MCF 10A (cell line): ENCODE measurements around the gene CZIB. TPM values are rescaled to one million over a fixed set of nuclear protein-coding genes. Genes with fewer than 3 reads are reported as not detected.

ENCODE experiments used
- BruUV-seq: library from RNA; stranded (reverse); fragments of 400-500 nt; replicated peaks from 2 replicates; lab custom pipeline; 2021; lab: Mats Ljungman, UMichigan
- CTCF ChIA-PET: fragments of 300-600 bp; sonication (Branson Sonifier 250); formaldehyde crosslinking; extraction: SDS; loops from one replicate; lab custom pipeline; 2021; ENCODE audit warnings: antibody characterized with exemption, inconsistent platforms; lab: Yijun Ruan, JAX
- POLR2A ChIA-PET: fragments of 300-600, 350-650 bp; sonication (Branson Sonifier 250); formaldehyde crosslinking; extraction: SDS; loops from one replicate; lab custom pipeline; 2020; ENCODE audit warnings: antibody characterized with exemption, inconsistent platforms; lab: Yijun Ruan, JAX
- DNase-seq: peaks from one replicate; pipeline ENCODE4 v3.0.0-alpha.2; 2018; ENCODE audit not compliant: unreplicated experiment
- H3K27ac Mint-ChIP-seq: one replicate; pipeline ENCODE4 v1.8.0; 2022; ENCODE audit warnings: mild to moderate bottlenecking, low read depth, mixed read lengths; ENCODE audit not compliant: unreplicated experiment
- H3K27me3 Mint-ChIP-seq: one replicate; pipeline ENCODE4 v1.8.0; 2022; ENCODE audit warnings: mixed read lengths; ENCODE audit not compliant: insufficient read depth, unreplicated experiment
- H3K36me3 Mint-ChIP-seq: one replicate; pipeline ENCODE4 v1.8.0; 2022; ENCODE audit warnings: mild to moderate bottlenecking, moderate library complexity, mixed read lengths; ENCODE audit not compliant: insufficient read depth, unreplicated experiment
- H3K4me1 Mint-ChIP-seq: one replicate; pipeline ENCODE4 v1.8.0; 2022; ENCODE audit warnings: mixed read lengths; ENCODE audit not compliant: insufficient read depth, unreplicated experiment
- H3K4me3 Mint-ChIP-seq: one replicate; pipeline ENCODE4 v1.8.0; 2022; ENCODE audit warnings: mild to moderate bottlenecking, moderate library complexity, mixed read lengths; ENCODE audit not compliant: unreplicated experiment
- H3K9me3 Mint-ChIP-seq: one replicate; pipeline ENCODE4 v1.8.0; 2022; ENCODE audit warnings: mixed read lengths; ENCODE audit not compliant: unreplicated experiment
- CTCF ChIP-seq: fragments of 200-600 bp; IDR thresholded peaks from one replicate; pipeline ENCODE4 v1.8.0; 2022; ENCODE audit warnings: antibody characterized with exemption, mild to moderate bottlenecking; ENCODE audit not compliant: unreplicated experiment
- intact Hi-C: fragments of 100-400 bp; cut with micrococcal nuclease; formaldehyde crosslinking; loops from 2 replicates; pipeline ENCODE4 v1.14.1; 2022
- total RNA-seq: library from RNA; stranded (reverse); gene quantifications from 2 replicates; pipeline ENCODE4 v1.2.3, GENCODE V29; 2022

CZIB gene
- total RNA-seq, 1 experiment from 2014 or later: 45.0 TPM

GRCh38 chr1:53249706-53250105 is 29.3 kb upstream of the CZIB start:
- CTCF ChIA-PET: interaction anchor here (1.0 to 1.9 kb wide), 2 partner anchors 16 to 29 kb away, joined by 4 read pairs; no protein-coding TSS in a partner anchor
- Mint-ChIP-seq H3K4me1 (no peaks in the 10 kb centered on the region), H3K27me3 (no peaks in the 10 kb centered on the region), H3K36me3 (peaks cover 7% of the 10 kb centered on the region), H3K27ac (no peak overlapping the region), H3K9me3 (no peaks in the 10 kb centered on the region), H3K4me3 (no peak overlapping the region)
- no peak for DNase-seq
- BruUV-seq: no TSS peak
- no peak for TF ChIP-seq CTCF
- intact Hi-C loops: no loop called here
- POLR2A ChIA-PET: interaction anchor here (0.8 kb wide), 1 partner anchor 11 kb away, joined by 3 read pairs; the partner anchor contains the start of gene MAGOH

GRCh38 chr1:53246261-53247134 is 26.1 kb upstream of the CZIB start:
- H3K9me3 Mint-ChIP-seq: no peaks in the 10 kb centered on the region
- H3K27me3 Mint-ChIP-seq: no peaks in the 10 kb centered on the region
- no peaks in the 10 kb centered on the region for H3K4me1 Mint-ChIP-seq
- no peak overlapping the region for H3K4me3 Mint-ChIP-seq
- peaks cover 7% of the 10 kb centered on the region for H3K36me3 Mint-ChIP-seq
- ChIA-PET CTCF (interaction anchor here (1.0 kb wide), 1 partner anchor 32 kb away, joined by 4 read pairs; no protein-coding TSS in a partner anchor), POLR2A (interaction anchor here (0.8 kb wide), 1 partner anchor 50 kb away, joined by 3 read pairs; no protein-coding TSS in a partner anchor)
- no peak for DNase-seq
- intact Hi-C loops: no loop called here
- no peak for TF ChIP-seq CTCF
- BruUV-seq: no TSS peak
- H3K27ac Mint-ChIP-seq: no peak overlapping the region

- H3K27ac Mint-ChIP-seq: no peak overlapping the region
- no peak for DNase-seq
- intact Hi-C loops: no loop called here
- no peaks in the 10 kb centered on the region for H3K27me3 Mint-ChIP-seq
- TF ChIP-seq CTCF: no peak
- H3K4me3 Mint-ChIP-seq: no peak overlapping the region
- H3K36me3 Mint-ChIP-seq: no peaks in the 10 kb centered on the region
- H3K9me3 Mint-ChIP-seq: no peaks in the 10 kb centered on the region
- ChIA-PET CTCF (interaction anchor here (0.6 to 1.0 kb wide), 2 partner anchors 34 to 139 kb away, joined by 3 read pairs; no protein-coding TSS in a partner anchor), POLR2A (no interaction called here)
- BruUV-seq: no TSS peak
- no peaks in the 10 kb centered on the region for H3K4me1 Mint-ChIP-seq
These were observed 23.7 kb upstream of the CZIB start for GRCh38 chr1:53244141-53244540.

GRCh38 chr1:53242381-53242780 is 21.9 kb upstream of the CZIB start:
- CTCF ChIA-PET: no interaction called here
- Mint-ChIP-seq H3K4me3 (no peak overlapping the region), H3K27me3 (no peaks in the 10 kb centered on the region), H3K4me1 (no peaks in the 10 kb centered on the region), H3K27ac (no peak overlapping the region), H3K36me3 (peaks cover 6% of the 10 kb centered on the region), H3K9me3 (no peaks in the 10 kb centered on the region)
- POLR2A ChIA-PET: no interaction called here
- no TSS peak for BruUV-seq
- no peak for DNase-seq
- TF ChIP-seq CTCF: no peak
- intact Hi-C loops: no loop called here
